ENCODE measurements around the gene LPP.

- TF ChIP-seq CTCF (IDR thresholded peaks at IDR 0.05) (no peak), SMC3 (IDR thresholded peaks at IDR 0.05) (no peak), POLR2A (IDR thresholded peaks at IDR 0.05; ENCODE audit: low read length) (no peak), CEBPB (IDR thresholded peaks at IDR 0.05) (no peak)
Measured at GRCh38 chr3:188916934-188917401, 763.0 kb downstream of the LPP start.
